ENCODE results near the gene RIT1. TPM values are rescaled to one million over a fixed set of nuclear protein-coding genes. Genes with fewer than 3 reads are reported as not detected.
A peak's percentile ranks its signal among the peaks of the same experiment; 100 is the strongest.

RIT1 gene
- total RNA-seq, 4 donors from 2014 or later, result 9.6 to 16.8 (median 15.2) TPM

- intact Hi-C loops (cut with DNase I; ENCODE audit: low total_unique reads) (no loop called here), in situ Hi-C loops (cut with MboI; ENCODE audit: low sequenced_read_pairs in 4 of 4) (no loop called here)
- H3K4me1 ChIP-seq, result peaks cover 6 to 9% of the 10 kb centered on the region in 2 donors
- peak; percentile 73 to 86 for ATAC-seq
- H3K27me3 ChIP-seq, result no peaks in the 10 kb centered on the region
- H3K27ac ChIP-seq, result peak overlapping the region; percentile 68 to 78 (median 74)
- H3K4me3 ChIP-seq, result peak overlapping the region in 1 of 4 donors; percentile 9
- no peak for TF ChIP-seq POLR2A (IDR thresholded peaks at IDR 0.05)
- no peak for TF ChIP-seq CTCF (IDR thresholded peaks at IDR 0.05 in 4 of 5, conservative IDR thresholded peaks at IDR 0.05 in 1 of 5)
- no peak for DNase-seq
- peaks cover 0 to 16% of the 10 kb centered on the region in 2 donors for H3K36me3 ChIP-seq
- no peaks in the 10 kb centered on the region for H3K9me3 ChIP-seq
Measured at GRCh38 chr1:155893389-155894142, 17.6 kb downstream of the RIT1 start.

- intact Hi-C loops (cut with DNase I; ENCODE audit: low total_unique reads) (no loop called here), in situ Hi-C loops (cut with MboI; ENCODE audit: low sequenced_read_pairs in 4 of 4) (no loop called here)
- no peaks in the 10 kb centered on the region for H3K27me3 ChIP-seq
- TF ChIP-seq CTCF (IDR thresholded peaks at IDR 0.05 in 4 of 5, conservative IDR thresholded peaks at IDR 0.05 in 1 of 5) (no peak), POLR2A (IDR thresholded peaks at IDR 0.05) (no peak)
- H3K36me3 ChIP-seq, result peaks cover 0 to 14% of the 10 kb centered on the region in 2 donors
- no peak for DNase-seq
- peaks cover 6 to 9% of the 10 kb centered on the region in 2 donors for H3K4me1 ChIP-seq
- peak overlapping the region; percentile 68 to 78 (median 74) for H3K27ac ChIP-seq
- H3K4me3 ChIP-seq, result no peak overlapping the region
- no peak for ATAC-seq
- no peaks in the 10 kb centered on the region for H3K9me3 ChIP-seq
Measured at GRCh38 chr1:155892796-155893195, 18.4 kb downstream of the RIT1 start.

- H3K36me3 ChIP-seq, result no peaks in the 10 kb centered on the region
- ATAC-seq (no peak), DNase-seq (no peak)
- H3K27me3 ChIP-seq, result no peaks in the 10 kb centered on the region
- no peaks in the 10 kb centered on the region for H3K9me3 ChIP-seq
- TF ChIP-seq POLR2A (IDR thresholded peaks at IDR 0.05) (no peak), CTCF (IDR thresholded peaks at IDR 0.05 in 4 of 5, conservative IDR thresholded peaks at IDR 0.05 in 1 of 5) (no peak)
- in situ Hi-C loops (cut with MboI; ENCODE audit: low sequenced_read_pairs in 4 of 4), result no loop called here
- peaks cover 6 to 9% of the 10 kb centered on the region in 2 donors for H3K4me1 ChIP-seq
- H3K27ac ChIP-seq, result peak overlapping the region in 3 of 4 donors; percentile 8 to 52 (median 37)
- intact Hi-C loops (cut with DNase I; ENCODE audit: low total_unique reads), result no loop called here
- H3K4me3 ChIP-seq, result no peak overlapping the region
Measured at GRCh38 chr1:155890251-155890650, 20.9 kb downstream of the RIT1 start.

- no peak for ATAC-seq
- in situ Hi-C loops (cut with MboI; ENCODE audit: low sequenced_read_pairs in 4 of 4), result no loop called here
- TF ChIP-seq CTCF (IDR thresholded peaks at IDR 0.05 in 4 of 5, conservative IDR thresholded peaks at IDR 0.05 in 1 of 5) (no peak), POLR2A (IDR thresholded peaks at IDR 0.05) (no peak)
- H3K4me1 ChIP-seq, result peaks cover 6 to 9% of the 10 kb centered on the region in 2 donors
- H3K27me3 ChIP-seq, result no peaks in the 10 kb centered on the region
- intact Hi-C loops (cut with DNase I; ENCODE audit: low total_unique reads), result no loop called here
- H3K4me3 ChIP-seq, result no peak overlapping the region
- no peaks in the 10 kb centered on the region for H3K36me3 ChIP-seq
- peak overlapping the region in 2 of 4 donors; percentile 8 to 27 for H3K27ac ChIP-seq
- DNase-seq, result no peak
- H3K9me3 ChIP-seq, result no peaks in the 10 kb centered on the region
Measured at GRCh38 chr1:155889566-155889965, 21.6 kb downstream of the RIT1 start.
